IMR-90 (cell line): ENCODE results near the gene ALK. TPM values are rescaled to one million over a fixed set of nuclear protein-coding genes. Genes with fewer than 3 reads are reported as not detected.

Experiments
- ATAC-seq: fragments of 200-7000 bp; cut with Tn5 transposase; 2 replicates; pipeline ENCODE4 v1.9.1; 2020; ENCODE audit warnings: low read depth, mild to moderate bottlenecking, moderate library complexity
- BruUV-seq: library from RNA; stranded (reverse); fragments of 400-500 nt; replicated peaks from 2 replicates; lab custom pipeline; 2021; lab: Mats Ljungman, UMichigan
- CTCF ChIA-PET: fragments of 300-600 bp; formaldehyde crosslinking; extraction: SDS; loops from one replicate; lab custom pipeline; 2021; ENCODE audit warnings: antibody characterized with exemption; lab: Yijun Ruan, JAX
- POLR2A ChIA-PET: fragments of 300-600 bp; sonication (Branson Sonifier 250); formaldehyde crosslinking; loops from one replicate; lab custom pipeline; 2022; ENCODE audit warnings: antibody characterized with exemption; ENCODE audit not compliant: unreplicated experiment; lab: Charles Lee
- DNase-seq: peaks from one replicate; pipeline ENCODE4 v3.0.0; 2013
- H2AFZ ChIP-seq: replicated peaks from 2 replicates; pipeline ENCODE3; 2013; ENCODE audit warnings: low read length, mild to moderate bottlenecking; ENCODE audit not compliant: poor library complexity
- H2AK5ac ChIP-seq: 2 replicates; pipeline ENCODE4 v1.6.1; 2013; ENCODE audit warnings: low read depth, low read length, inconsistent platforms
- H2AK9ac ChIP-seq: replicated peaks from 2 replicates; pipeline ENCODE3; 2013; ENCODE audit warnings: mild to moderate bottlenecking, low read depth, low read length, moderate library complexity; ENCODE audit not compliant: poor library complexity
- H2BK120ac ChIP-seq: 2 replicates; pipeline ENCODE4 v1.6.1; 2013; ENCODE audit warnings: low read depth, low read length, inconsistent platforms
- H2BK15ac ChIP-seq: 3 replicates; pipeline ENCODE4 v1.6.1; 2013; ENCODE audit warnings: low read depth, low read length, inconsistent platforms
- H2BK20ac ChIP-seq: 2 replicates; pipeline ENCODE4 v1.6.1; 2013; ENCODE audit warnings: low read depth, mild to moderate bottlenecking, inconsistent platforms, low read length, moderate library complexity
- H2BK5ac ChIP-seq: 2 replicates; pipeline ENCODE4 v1.6.1; 2013; ENCODE audit warnings: mild to moderate bottlenecking, low read depth, low read length, inconsistent platforms; ENCODE audit not compliant: poor library complexity, severe bottlenecking
- H3K14ac ChIP-seq: replicated peaks from 2 replicates; pipeline ENCODE4 v1.6.1; 2013; ENCODE audit warnings: low read depth, low read length, inconsistent platforms
- H3K18ac ChIP-seq: 2 replicates; pipeline ENCODE4 v1.6.1; 2013; ENCODE audit warnings: low read depth, low read length, control low read depth
- H3K23ac ChIP-seq: 2 replicates; pipeline ENCODE4 v1.6.1; 2013; ENCODE audit warnings: low read depth, low read length, inconsistent platforms
- H3K27ac ChIP-seq: 2 replicates; pipeline ENCODE4 v1.5.1; 2013; ENCODE audit warnings: mild to moderate bottlenecking, control low read depth, low read length; ENCODE audit not compliant: insufficient read depth
- H3K27me3 ChIP-seq: 2 replicates; pipeline ENCODE4 v1.6.1; 2013; ENCODE audit warnings: low read length; ENCODE audit not compliant: control insufficient read depth, insufficient read depth
- H3K36me3 ChIP-seq: 2 replicates; pipeline ENCODE4 v1.6.1; 2013; ENCODE audit warnings: low read length, mixed read lengths; ENCODE audit not compliant: control insufficient read depth, insufficient read depth
- H3K4ac ChIP-seq: 2 replicates; pipeline ENCODE4 v1.6.1; 2013; ENCODE audit warnings: low read depth, low read length, inconsistent platforms
- H3K4me1 ChIP-seq: 2 replicates; pipeline ENCODE4 v1.6.1; 2013; ENCODE audit warnings: low read length, mixed read lengths; ENCODE audit not compliant: control insufficient read depth, insufficient read depth
- H3K4me2 ChIP-seq: 2 replicates; pipeline ENCODE4 v1.6.1; 2013; ENCODE audit warnings: low read depth, mild to moderate bottlenecking, control low read depth, low read length, moderate library complexity
- H3K4me3 ChIP-seq: 2 replicates; pipeline ENCODE4 v1.5.1; 2013; ENCODE audit warnings: low read depth, mild to moderate bottlenecking, control low read depth, low read length, moderate library complexity; ENCODE audit not compliant: insufficient read depth
- H3K56ac ChIP-seq: 2 replicates; pipeline ENCODE4 v1.6.1; 2013; ENCODE audit warnings: low read length, inconsistent platforms; ENCODE audit not compliant: insufficient read depth; ENCODE audit errors: extremely low read depth
- H3K79me1 ChIP-seq, 2 experiments: 2 replicates each; pipeline ENCODE4 v1.6.1; 2013; ENCODE audit warnings: low read length in 2 of 2, inconsistent platforms in 1 of 2, low read depth in 1 of 2
- H3K9ac ChIP-seq: 2 replicates; pipeline ENCODE4 v1.6.1; 2013; ENCODE audit warnings: low read depth, low read length, control low read depth
- H3K9me1 ChIP-seq: 2 replicates; pipeline ENCODE4 v1.6.1; 2013; ENCODE audit warnings: low read length, inconsistent platforms; ENCODE audit not compliant: insufficient read depth
- H3K9me3 ChIP-seq: 2 replicates; pipeline ENCODE4 v1.6.1; 2013; ENCODE audit warnings: low read length; ENCODE audit not compliant: control insufficient read depth, insufficient read depth
- H4K20me1 ChIP-seq: 2 replicates; pipeline ENCODE4 v1.6.1; 2013; ENCODE audit warnings: low read length, inconsistent platforms; ENCODE audit not compliant: insufficient read depth
- H4K5ac ChIP-seq: 2 replicates; pipeline ENCODE4 v1.6.1; 2013; ENCODE audit warnings: mild to moderate bottlenecking, low read depth, low read length, control low read depth
- H4K8ac ChIP-seq, 2 experiments: 2 replicates each; pipeline ENCODE4 v1.6.1; 2013; ENCODE audit warnings: low read depth in 2 of 2, low read length in 2 of 2, control low read depth in 1 of 2, inconsistent platforms in 1 of 2
- H4K91ac ChIP-seq: 2 replicates; pipeline ENCODE4 v1.6.1; 2013; ENCODE audit warnings: low read depth, low read length, inconsistent platforms; ENCODE audit not compliant: insufficient read depth
- BHLHE40 ChIP-seq: fragments of 150-350 bp; IDR thresholded peaks from 2 replicates; pipeline ENCODE4 v1.6.1; 2016; ENCODE audit warnings: mild to moderate bottlenecking, low read depth, low read length
- CEBPB ChIP-seq: IDR thresholded peaks from 2 replicates; pipeline ENCODE4 v1.6.1; 2012; ENCODE audit warnings: low read depth, low read length, improper control_type of control experiment
- CHD1 ChIP-seq: IDR thresholded peaks from 2 replicates; pipeline ENCODE4 v1.6.1; 2012; ENCODE audit warnings: low read depth, low read length, improper control_type of control experiment
- FOS ChIP-seq: fragments of 150-350 bp; IDR thresholded peaks from 2 replicates; pipeline ENCODE4 v1.6.1; 2016; ENCODE audit warnings: low read depth, low read length
- MAFK ChIP-seq: IDR thresholded peaks from 2 replicates; pipeline ENCODE4 v1.6.1; 2012; ENCODE audit warnings: low read depth, low read length, improper control_type of control experiment
- MAZ ChIP-seq: IDR thresholded peaks from 2 replicates; pipeline ENCODE4 v1.6.1; 2012; ENCODE audit warnings: low read depth, mild to moderate bottlenecking, low read length, improper control_type of control experiment, moderate library complexity, borderline replicate concordance
- MXI1 ChIP-seq: IDR thresholded peaks from 2 replicates; pipeline ENCODE4 v1.6.1; 2012; ENCODE audit warnings: low read depth, mild to moderate bottlenecking, low read length, moderate library complexity, borderline replicate concordance
- NFE2L2 ChIP-seq: fragments of 150-350 bp; IDR thresholded peaks from 2 replicates; pipeline ENCODE4 v1.6.1; 2016; ENCODE audit warnings: low read depth, mild to moderate bottlenecking, low read length
- POLR2A ChIP-seq: IDR thresholded peaks from 2 replicates; pipeline ENCODE4 v1.6.1; 2012; ENCODE audit warnings: mild to moderate bottlenecking, low read depth, low read length
- RAD21 ChIP-seq: IDR thresholded peaks from 2 replicates; pipeline ENCODE4 v1.6.1; 2012; ENCODE audit warnings: low read length, improper control_type of control experiment
- RCOR1 ChIP-seq: IDR thresholded peaks from 2 replicates; pipeline ENCODE4 v1.6.1; 2012; ENCODE audit warnings: mild to moderate bottlenecking, low read length, improper control_type of control experiment; ENCODE audit not compliant: insufficient replicate concordance
- RFX5 ChIP-seq: IDR thresholded peaks from 2 replicates; pipeline ENCODE4 v1.8.0; 2012; ENCODE audit warnings: low read depth, mild to moderate bottlenecking, low read length, moderate library complexity
- SMC3 ChIP-seq: fragments of 150-350 bp; IDR thresholded peaks from 2 replicates; pipeline ENCODE4 v1.6.1; 2016; ENCODE audit warnings: low read depth, mild to moderate bottlenecking, antibody characterized with exemption, low read length, moderate library complexity
- WGBS, 2 experiments: methylation state at CpG; one replicate each; pipeline versions ENCODE4 v1.1.5 to v1.1.7; 2013; ENCODE audit warnings: missing lambda C conversion rate in 2 of 2; ENCODE audit not compliant: insufficient read length in 1 of 2; ENCODE audit errors: extremely low coverage in 2 of 2; 5-methylcytosine and 5-hydroxymethylcytosine counted together
- dilution Hi-C: fragments of 300-500 bp; cut with HindIII; formaldehyde crosslinking; loops from one replicate; pipeline ENCODE4 v1.14.3; 2018; ENCODE audit warnings: low sequenced_read_pairs; ENCODE audit not compliant: unreplicated experiment
- in situ Hi-C: fragments of 300-500 bp; cut with MboI; formaldehyde crosslinking; loops from 3 replicates; pipeline ENCODE4 v1.14.3; 2019; ENCODE audit warnings: low sequenced_read_pairs, inconsistent platforms, mixed read lengths
- intact Hi-C: fragments of 100-400 bp; cut with micrococcal nuclease; formaldehyde crosslinking; loops from 2 replicates; pipeline ENCODE4 v1.10.0; 2022
- polyA plus RNA-seq, 3 experiments: library from polyadenylated mRNA; depleted of rRNA; stranded (reverse); fragments of >200 nt; gene quantifications; 2 replicates each; pipeline ENCODE4 v1.2.3, GENCODE V29; 2012; ENCODE audit warnings: low replicate concordance in 1 of 3
- total RNA-seq: library from RNA; depleted of rRNA; stranded (reverse); fragments of >200 nt; gene quantifications from 2 replicates; pipeline ENCODE4 v1.2.3, GENCODE V29; 2012
- TF ChIP-seq, protein P1 (sequence below): fragments of 150-350 bp; IDR thresholded peaks from 2 replicates; pipeline ENCODE4 v1.6.1; 2017; ENCODE audit warnings: mild to moderate bottlenecking, antibody characterized with exemption, low read length, low read depth
- TF ChIP-seq, protein P2 (sequence below): conservative IDR thresholded peaks from 2 replicates; pipeline ENCODE4 v1.5.1; 2012; ENCODE audit warnings: mild to moderate bottlenecking, low read depth, low read length, improper control_type of control experiment
- TF ChIP-seq, protein P3 (sequence below): fragments of 150-350 bp; IDR thresholded peaks from 2 replicates; pipeline ENCODE4 v1.6.1; 2016; ENCODE audit warnings: low read depth, mild to moderate bottlenecking, low read length, moderate library complexity, borderline replicate concordance

ALK gene
- total and polyA plus RNA-seq, 2 of the 4 experiments (the other 2 are of a cell fraction) = not detected

DNA sequence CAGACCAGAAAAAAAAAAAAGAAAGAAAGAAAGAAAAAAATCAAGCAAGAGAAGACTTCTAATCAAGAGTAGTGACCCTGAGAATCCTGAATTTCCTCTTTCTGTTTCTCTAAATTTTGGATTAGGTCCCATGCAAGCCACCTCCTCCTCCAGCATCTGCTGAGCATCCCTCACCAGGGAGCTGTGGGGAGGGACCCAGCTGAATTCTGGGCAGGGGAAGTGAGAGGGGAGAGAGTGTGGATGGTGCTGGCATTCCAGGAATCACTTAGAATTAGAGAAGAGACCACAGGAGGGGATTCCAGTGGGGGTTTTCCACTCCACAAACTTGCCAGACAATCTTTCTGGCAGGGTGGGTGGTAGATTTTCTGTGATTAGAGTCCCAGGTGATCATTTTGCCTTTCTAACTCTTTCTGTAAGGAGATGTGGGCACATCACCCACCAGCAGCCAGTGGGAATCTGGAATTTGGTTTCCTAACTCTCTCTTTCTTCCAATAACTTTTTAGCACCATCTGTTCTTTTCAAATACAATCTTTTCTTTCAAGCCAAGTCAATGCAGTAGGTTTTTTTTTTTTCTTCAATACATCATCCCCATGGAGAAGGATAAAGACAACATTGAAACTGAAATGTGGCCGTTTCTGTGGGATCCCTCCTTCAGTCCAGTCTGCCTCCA lies 526.9 kb downstream of the ALK start:
- no peak overlapping the region for H3K27ac ChIP-seq
- whole genome bisulfite sequencing, 2 experiments = no CpG with 5 or more reads among the region's 1 CpG
- H3K4me2 ChIP-seq = no peak overlapping the region
- no peaks in the 10 kb centered on the region for H4K20me1 ChIP-seq
- no peak overlapping the region for H2AK9ac ChIP-seq
- H3K79me1 ChIP-seq = no peaks in the 10 kb centered on the region
- H3K27me3 ChIP-seq = peaks cover 11% of the 10 kb centered on the region
- no peak overlapping the region for H3K23ac ChIP-seq
- H3K18ac ChIP-seq = no peak overlapping the region
- no peak overlapping the region for H2BK15ac ChIP-seq
- H3K56ac ChIP-seq = no peak overlapping the region
- no peak overlapping the region for H4K8ac ChIP-seq
- TF ChIP-seq POLR2A = no peak
- no peak for TF ChIP-seq CEBPB
- no peak for TF ChIP-seq BHLHE40
- no peak for TF ChIP-seq RCOR1
- no peak for TF ChIP-seq MXI1
- TF ChIP-seq, protein P1, sequence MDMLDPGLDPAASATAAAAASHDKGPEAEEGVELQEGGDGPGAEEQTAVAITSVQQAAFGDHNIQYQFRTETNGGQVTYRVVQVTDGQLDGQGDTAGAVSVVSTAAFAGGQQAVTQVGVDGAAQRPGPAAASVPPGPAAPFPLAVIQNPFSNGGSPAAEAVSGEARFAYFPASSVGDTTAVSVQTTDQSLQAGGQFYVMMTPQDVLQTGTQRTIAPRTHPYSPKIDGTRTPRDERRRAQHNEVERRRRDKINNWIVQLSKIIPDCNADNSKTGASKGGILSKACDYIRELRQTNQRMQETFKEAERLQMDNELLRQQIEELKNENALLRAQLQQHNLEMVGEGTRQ = no peak
- TF ChIP-seq MAFK = no peak
- no peak for TF ChIP-seq FOS
- TF ChIP-seq, protein P2, sequence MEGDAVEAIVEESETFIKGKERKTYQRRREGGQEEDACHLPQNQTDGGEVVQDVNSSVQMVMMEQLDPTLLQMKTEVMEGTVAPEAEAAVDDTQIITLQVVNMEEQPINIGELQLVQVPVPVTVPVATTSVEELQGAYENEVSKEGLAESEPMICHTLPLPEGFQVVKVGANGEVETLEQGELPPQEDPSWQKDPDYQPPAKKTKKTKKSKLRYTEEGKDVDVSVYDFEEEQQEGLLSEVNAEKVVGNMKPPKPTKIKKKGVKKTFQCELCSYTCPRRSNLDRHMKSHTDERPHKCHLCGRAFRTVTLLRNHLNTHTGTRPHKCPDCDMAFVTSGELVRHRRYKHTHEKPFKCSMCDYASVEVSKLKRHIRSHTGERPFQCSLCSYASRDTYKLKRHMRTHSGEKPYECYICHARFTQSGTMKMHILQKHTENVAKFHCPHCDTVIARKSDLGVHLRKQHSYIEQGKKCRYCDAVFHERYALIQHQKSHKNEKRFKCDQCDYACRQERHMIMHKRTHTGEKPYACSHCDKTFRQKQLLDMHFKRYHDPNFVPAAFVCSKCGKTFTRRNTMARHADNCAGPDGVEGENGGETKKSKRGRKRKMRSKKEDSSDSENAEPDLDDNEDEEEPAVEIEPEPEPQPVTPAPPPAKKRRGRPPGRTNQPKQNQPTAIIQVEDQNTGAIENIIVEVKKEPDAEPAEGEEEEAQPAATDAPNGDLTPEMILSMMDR = no peak
- TF ChIP-seq MAZ = no peak
- no peak for TF ChIP-seq RFX5
- no peak for TF ChIP-seq RAD21
- no peak for TF ChIP-seq CHD1
- TF ChIP-seq NFE2L2 = no peak
- TF ChIP-seq, protein P3, sequence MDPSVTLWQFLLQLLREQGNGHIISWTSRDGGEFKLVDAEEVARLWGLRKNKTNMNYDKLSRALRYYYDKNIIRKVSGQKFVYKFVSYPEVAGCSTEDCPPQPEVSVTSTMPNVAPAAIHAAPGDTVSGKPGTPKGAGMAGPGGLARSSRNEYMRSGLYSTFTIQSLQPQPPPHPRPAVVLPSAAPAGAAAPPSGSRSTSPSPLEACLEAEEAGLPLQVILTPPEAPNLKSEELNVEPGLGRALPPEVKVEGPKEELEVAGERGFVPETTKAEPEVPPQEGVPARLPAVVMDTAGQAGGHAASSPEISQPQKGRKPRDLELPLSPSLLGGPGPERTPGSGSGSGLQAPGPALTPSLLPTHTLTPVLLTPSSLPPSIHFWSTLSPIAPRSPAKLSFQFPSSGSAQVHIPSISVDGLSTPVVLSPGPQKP = no peak
- TF ChIP-seq SMC3 = no peak
- no peak overlapping the region for H3K14ac ChIP-seq
- no peak overlapping the region for H3K9ac ChIP-seq
- dilution Hi-C loops = no loop called here
- intact Hi-C loops = no loop called here
- no peak overlapping the region for H2AK5ac ChIP-seq
- H3K4me1 ChIP-seq = no peaks in the 10 kb centered on the region
- ChIA-PET CTCF (no interaction called here), POLR2A (no interaction called here)
- no peaks in the 10 kb centered on the region for H3K9me3 ChIP-seq
- H4K5ac ChIP-seq = no peak overlapping the region
- DNase-seq (no peak), ATAC-seq (no peak)
- no peak overlapping the region for H2BK20ac ChIP-seq
- H3K9me1 ChIP-seq = no peaks in the 10 kb centered on the region
- in situ Hi-C loops = no loop called here
- H2BK120ac ChIP-seq = no peak overlapping the region
- H3K36me3 ChIP-seq = no peaks in the 10 kb centered on the region
- no TSS peak for BruUV-seq
- no peak overlapping the region for H2BK5ac ChIP-seq
- H3K4me3 ChIP-seq = no peak overlapping the region
- no peak overlapping the region for H3K4ac ChIP-seq
- H2AFZ ChIP-seq = no peak overlapping the region
- H4K91ac ChIP-seq = no peak overlapping the region
